CD4-positive, alpha-beta T cell treated with Interleukin-1 beta for 1 hour (primary cell): Measurements from ENCODE around the gene PDE8A.

Experiments used
- DNase-seq, 2 donors: peaks; one replicate each; pipeline ENCODE4 v3.0.0-alpha.2; 2020 to 2022

The PDE8A gene

GRCh38 chr15:85014932-85015331 lies 33.3 kb downstream of the PDE8A start:
- no peak for DNase-seq

GRCh38 chr15:85016275-85016674 lies 34.6 kb downstream of the PDE8A start:
- no peak for DNase-seq

GRCh38 chr15:85019815-85020590 lies 38.3 kb downstream of the PDE8A start:
- DNase-seq: no peak

GRCh38 chr15:85021409-85021808 lies 39.8 kb downstream of the PDE8A start:
- no peak for DNase-seq

GRCh38 chr15:85022860-85023403 lies 41.3 kb downstream of the PDE8A start:
- no peak for DNase-seq

GRCh38 chr15:85024003-85024402 lies 42.3 kb downstream of the PDE8A start:
- DNase-seq: no peak

- no peak for DNase-seq
Measured at GRCh38 chr15:85024509-85025336, 43.1 kb downstream of the PDE8A start.

- no peak for DNase-seq
Measured at GRCh38 chr15:85025516-85026251, 44.0 kb downstream of the PDE8A start.

- no peak for DNase-seq
Measured at GRCh38 chr15:85026304-85027032, 44.8 kb downstream of the PDE8A start.

- DNase-seq: no peak
Measured at GRCh38 chr15:85027033-85027380, 45.4 kb downstream of the PDE8A start.

- DNase-seq: no peak
Measured at GRCh38 chr15:85027421-85027820, 45.8 kb downstream of the PDE8A start.

GRCh38 chr15:85028416-85028815 lies 46.8 kb downstream of the PDE8A start:
- no peak for DNase-seq

- DNase-seq: no peak
Measured at GRCh38 chr15:85029221-85029620, 47.6 kb downstream of the PDE8A start.

GRCh38 chr15:85030301-85030929 lies 48.8 kb downstream of the PDE8A start:
- DNase-seq: peak in 1 of 2 donors; percentile 11

- DNase-seq: no peak
Measured at GRCh38 chr15:85031086-85031943, 49.7 kb downstream of the PDE8A start.

- DNase-seq: no peak
Measured at GRCh38 chr15:85031944-85032558, 50.4 kb downstream of the PDE8A start.

- no peak for DNase-seq
Measured at GRCh38 chr15:85033148-85033547, 51.5 kb downstream of the PDE8A start.

GRCh38 chr15:85034276-85034675 lies 52.6 kb downstream of the PDE8A start:
- DNase-seq: no peak

- no peak for DNase-seq
Measured at GRCh38 chr15:85035980-85036379, 54.3 kb downstream of the PDE8A start.

GRCh38 chr15:85036716-85037115 lies 55.1 kb downstream of the PDE8A start:
- DNase-seq: no peak

- DNase-seq: no peak
Measured at GRCh38 chr15:85037641-85038040, 56.0 kb downstream of the PDE8A start.
